OCI-LY7 (cell line): ENCODE measurements around the gene RAB6B. TPM values are rescaled to one million over a fixed set of nuclear protein-coding genes. Genes with fewer than 3 reads are reported as not detected.

Source experiments
- BruUV-seq: library from RNA; stranded (reverse); fragments of 400-500 nt; replicated peaks from 2 replicates; lab custom pipeline; 2021; lab: Mats Ljungman, UMichigan
- CTCF ChIA-PET: fragments of 300-600 bp; sonication (Branson Sonifier 250); formaldehyde crosslinking; loops from one replicate; lab custom pipeline; 2022; ENCODE audit warnings: antibody characterized with exemption; ENCODE audit not compliant: unreplicated experiment; lab: Charles Lee
- POLR2A ChIA-PET: fragments of 300-600 bp; sonication (Branson Sonifier 250); formaldehyde crosslinking; loops from one replicate; lab custom pipeline; 2022; ENCODE audit warnings: antibody characterized with exemption; lab: Charles Lee
- DNase-seq: peaks from one replicate; pipeline ENCODE4 v3.0.0-alpha.2; 2015; ENCODE audit warnings: low spot score
- H2AFZ ChIP-seq: fragments of 200-600 bp; sonication (generic), shearing (Covaris generic); 2 replicates; pipeline ENCODE4 v1.6.1; 2014; ENCODE audit warnings: mild to moderate bottlenecking, antibody characterized with exemption, low read length, moderate library complexity
- H3K27ac ChIP-seq: fragments of 200-600 bp; sonication (generic); 2 replicates; pipeline ENCODE4 v1.5.1; 2014; ENCODE audit warnings: mixed run types, low read depth, mild to moderate bottlenecking, moderate library complexity, low read length, inconsistent platforms; ENCODE audit not compliant: poor library complexity, severe bottlenecking
- H3K36me3 ChIP-seq: fragments of 200-600 bp; sonication (generic); 2 replicates; pipeline ENCODE4 v1.6.1; 2014; ENCODE audit warnings: mild to moderate bottlenecking, antibody characterized with exemption, low read length, moderate library complexity, mixed read lengths; ENCODE audit not compliant: insufficient read depth
- H3K4me1 ChIP-seq: fragments of 200-600 bp; sonication (generic); 2 replicates; pipeline ENCODE4 v1.5.1; 2014; ENCODE audit warnings: mild to moderate bottlenecking, low read length; ENCODE audit not compliant: insufficient read depth, poor library complexity, severe bottlenecking
- H3K4me2 ChIP-seq: fragments of 200-600 bp; sonication (generic); 2 replicates; pipeline ENCODE4 v1.6.1; 2014; ENCODE audit warnings: mild to moderate bottlenecking, low read length
- H3K4me3 ChIP-seq: fragments of 200-600 bp; sonication (generic); 2 replicates; pipeline ENCODE4 v1.5.1; 2014; ENCODE audit warnings: mild to moderate bottlenecking, low read depth, low read length; ENCODE audit not compliant: poor library complexity, severe bottlenecking
- H3K79me2 ChIP-seq: fragments of 200-600 bp; sonication (generic); 2 replicates; pipeline ENCODE4 v1.6.1; 2016; ENCODE audit warnings: low read depth, mild to moderate bottlenecking, low read length, moderate library complexity, mixed read lengths; ENCODE audit not compliant: insufficient read depth
- H3K9me2 ChIP-seq: fragments of 200-600 bp; sonication (generic); 2 replicates; pipeline ENCODE4 v1.6.1; 2016; ENCODE audit warnings: mild to moderate bottlenecking, low read length, mixed read lengths; ENCODE audit not compliant: insufficient read depth
- H3K9me3 ChIP-seq: fragments of 200-600 bp; sonication (generic); 2 replicates; pipeline ENCODE4 v1.6.1; 2014; ENCODE audit warnings: mild to moderate bottlenecking, mixed run types, low read length, mixed read lengths
- H4K20me1 ChIP-seq: fragments of 200-600 bp; sonication (generic); 2 replicates; pipeline ENCODE4 v1.6.1; 2014; ENCODE audit warnings: mild to moderate bottlenecking, antibody characterized with exemption, low read length, moderate library complexity, mixed read lengths; ENCODE audit not compliant: insufficient read depth
- EZH2phosphoT487 ChIP-seq: fragments of 200-600 bp; sonication (generic); IDR thresholded peaks from 2 replicates; pipeline ENCODE4 v1.6.1; 2018; ENCODE audit warnings: low read depth, borderline replicate concordance, mild to moderate bottlenecking, mixed run types, antibody characterized with exemption, low read length, moderate library complexity, mixed read lengths
- intact Hi-C: fragments of 100-400 bp; cut with micrococcal nuclease; formaldehyde crosslinking; loops from one replicate; pipeline ENCODE4 v1.10.0; 2022; ENCODE audit not compliant: unreplicated experiment
- total RNA-seq, 2 experiments: library from RNA; depleted of rRNA in 1 of 2; stranded (reverse); fragments of >200 nt in 1 of 2; shearing (Covaris generic) in 1 of 2; gene quantifications; 2 replicates each; pipeline ENCODE4 v1.2.3, GENCODE V29; 2014 to 2022
- TF ChIP-seq, protein P1 (sequence below): fragments of 200-600 bp; sonication (generic); conservative IDR thresholded peaks from 2 replicates; pipeline ENCODE4 v1.5.1; 2014; ENCODE audit warnings: mild to moderate bottlenecking, antibody characterized with exemption, low read length, moderate library complexity, mixed read lengths

Gene RAB6B
- total RNA-seq, 2 experiments from 2014 or later = not detected

GRCh38 chr3:133832802-133833144 lies 62.9 kb downstream of the RAB6B start:
- H2AFZ ChIP-seq = no peak overlapping the region
- no peak overlapping the region for H3K4me3 ChIP-seq
- H4K20me1 ChIP-seq = no peaks in the 10 kb centered on the region
- TF ChIP-seq, protein P1, sequence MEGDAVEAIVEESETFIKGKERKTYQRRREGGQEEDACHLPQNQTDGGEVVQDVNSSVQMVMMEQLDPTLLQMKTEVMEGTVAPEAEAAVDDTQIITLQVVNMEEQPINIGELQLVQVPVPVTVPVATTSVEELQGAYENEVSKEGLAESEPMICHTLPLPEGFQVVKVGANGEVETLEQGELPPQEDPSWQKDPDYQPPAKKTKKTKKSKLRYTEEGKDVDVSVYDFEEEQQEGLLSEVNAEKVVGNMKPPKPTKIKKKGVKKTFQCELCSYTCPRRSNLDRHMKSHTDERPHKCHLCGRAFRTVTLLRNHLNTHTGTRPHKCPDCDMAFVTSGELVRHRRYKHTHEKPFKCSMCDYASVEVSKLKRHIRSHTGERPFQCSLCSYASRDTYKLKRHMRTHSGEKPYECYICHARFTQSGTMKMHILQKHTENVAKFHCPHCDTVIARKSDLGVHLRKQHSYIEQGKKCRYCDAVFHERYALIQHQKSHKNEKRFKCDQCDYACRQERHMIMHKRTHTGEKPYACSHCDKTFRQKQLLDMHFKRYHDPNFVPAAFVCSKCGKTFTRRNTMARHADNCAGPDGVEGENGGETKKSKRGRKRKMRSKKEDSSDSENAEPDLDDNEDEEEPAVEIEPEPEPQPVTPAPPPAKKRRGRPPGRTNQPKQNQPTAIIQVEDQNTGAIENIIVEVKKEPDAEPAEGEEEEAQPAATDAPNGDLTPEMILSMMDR = no peak
- no peak for TF ChIP-seq EZH2phosphoT487
- no peaks in the 10 kb centered on the region for H3K36me3 ChIP-seq
- H3K9me3 ChIP-seq = no peaks in the 10 kb centered on the region
- intact Hi-C loops = no loop called here
- POLR2A ChIA-PET = no interaction called here
- BruUV-seq = no TSS peak
- no peaks in the 10 kb centered on the region for H3K9me2 ChIP-seq
- no peak overlapping the region for H3K27ac ChIP-seq
- no peaks in the 10 kb centered on the region for H3K79me2 ChIP-seq
- CTCF ChIA-PET = no interaction called here
- no peak overlapping the region for H3K4me2 ChIP-seq
- no peaks in the 10 kb centered on the region for H3K4me1 ChIP-seq
- DNase-seq = no peak

DNA sequence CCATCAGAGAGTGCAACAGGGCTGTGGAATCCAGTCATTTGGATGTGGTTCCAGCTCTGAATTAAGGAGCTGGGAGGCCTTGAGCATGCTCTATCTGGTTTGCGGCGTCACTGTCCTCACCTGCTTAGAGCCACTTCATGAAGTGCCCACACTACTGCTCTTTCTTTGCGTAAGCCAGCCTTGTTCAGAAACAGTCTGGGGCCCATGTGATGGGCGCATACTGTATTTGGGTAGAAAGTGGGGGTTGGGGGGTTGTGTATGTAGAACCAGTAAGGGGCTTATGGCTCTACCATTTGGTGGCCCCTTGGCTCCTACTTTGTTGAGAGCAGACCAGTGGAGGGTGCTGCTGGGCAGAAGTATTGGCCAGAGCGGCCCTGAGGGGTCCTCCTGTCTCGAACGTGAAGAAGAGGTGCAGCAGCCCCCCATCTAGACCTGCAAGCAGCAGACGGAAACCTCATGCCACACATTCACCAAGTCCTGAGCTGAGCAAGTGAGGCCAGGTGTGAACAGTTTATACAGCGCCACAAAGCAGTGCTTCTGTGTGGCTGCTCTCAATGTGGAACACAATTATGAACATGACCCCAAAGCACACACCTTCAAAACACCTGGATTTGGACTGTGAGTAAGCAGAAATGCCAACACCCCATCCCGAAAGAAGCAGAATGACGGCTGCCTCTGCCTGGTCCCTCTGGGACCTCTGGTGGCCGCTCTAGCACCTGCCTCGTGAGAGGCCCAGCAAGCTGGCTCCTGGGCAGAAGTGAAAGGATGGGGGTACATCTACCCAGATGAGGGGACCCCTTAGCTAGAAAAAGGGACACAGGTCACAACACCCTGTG lies 63.5 kb downstream of the RAB6B start:
- H3K9me2 ChIP-seq = no peaks in the 10 kb centered on the region
- H3K36me3 ChIP-seq = no peaks in the 10 kb centered on the region
- DNase-seq = peak; percentile 16
- ChIA-PET CTCF (no interaction called here), POLR2A (no interaction called here)
- no TSS peak for BruUV-seq
- no peaks in the 10 kb centered on the region for H4K20me1 ChIP-seq
- no peak overlapping the region for H3K27ac ChIP-seq
- intact Hi-C loops = no loop called here
- no peak overlapping the region for H3K4me2 ChIP-seq
- H2AFZ ChIP-seq = no peak overlapping the region
- no peaks in the 10 kb centered on the region for H3K9me3 ChIP-seq
- no peak for TF ChIP-seq EZH2phosphoT487
- TF ChIP-seq, protein P1 = 0 out of 2 replicates have a peak, but pooled peaks have one; percentile 30
- no peaks in the 10 kb centered on the region for H3K79me2 ChIP-seq
- no peak overlapping the region for H3K4me3 ChIP-seq
- H3K4me1 ChIP-seq = no peaks in the 10 kb centered on the region

- Histone ChIP-seq H3K9me2 (no peaks in the 10 kb centered on the region), H3K4me2 (no peak overlapping the region), H4K20me1 (no peaks in the 10 kb centered on the region), H2AFZ (no peak overlapping the region), H3K9me3 (no peaks in the 10 kb centered on the region), H3K36me3 (no peaks in the 10 kb centered on the region), H3K4me1 (no peaks in the 10 kb centered on the region), H3K4me3 (no peak overlapping the region), H3K27ac (no peak overlapping the region), H3K79me2 (no peaks in the 10 kb centered on the region)
- TF ChIP-seq EZH2phosphoT487 = no peak
- CTCF ChIA-PET = no interaction called here
- no peak for DNase-seq
- BruUV-seq = no TSS peak
- POLR2A ChIA-PET = interaction anchor here (0.7 kb wide), 1 partner anchor 823 kb away, joined by 3 read pairs; no protein-coding TSS in a partner anchor
- intact Hi-C loops = no loop called here
These were observed 65.6 kb downstream of the RAB6B start for GRCh38 chr3:133830071-133830470.
